Raji (cell line): Measurements from ENCODE around the gene MCM8.

Experiments used
- POLR2A ChIP-seq: IDR thresholded peaks from 2 replicates; pipeline ENCODE4 v1.6.1; 2011; ENCODE audit warnings: low read depth, low read length, control low read depth; ENCODE audit not compliant: insufficient read depth

The MCM8 gene

GRCh38 chr20:5933802-5934436, 16.5 kb upstream of the MCM8 start:
- no peak for TF ChIP-seq POLR2A

GRCh38 chr20:5935384-5935783, 15.1 kb upstream of the MCM8 start:
- TF ChIP-seq POLR2A, result no peak

DNA sequence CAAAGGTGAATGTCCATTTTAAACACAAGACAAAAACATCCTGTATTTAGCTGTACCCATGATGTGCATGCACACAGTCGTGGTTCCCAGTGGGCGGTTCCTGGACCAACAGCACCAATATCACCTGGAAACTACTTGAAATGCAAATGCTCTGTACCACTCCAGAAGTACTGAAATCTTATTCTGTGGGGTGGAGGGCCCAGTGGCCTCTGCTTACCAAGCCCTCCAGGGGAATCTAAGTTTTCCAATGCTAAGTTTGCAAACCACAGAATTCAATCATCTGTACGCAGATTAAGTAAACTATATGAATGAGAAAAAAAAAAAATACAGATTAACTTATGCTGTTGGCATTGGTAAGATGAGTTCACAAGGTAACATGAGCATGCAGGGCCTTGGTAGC, 14.2 kb upstream of the MCM8 start:
- no peak for TF ChIP-seq POLR2A

- no peak for TF ChIP-seq POLR2A
Measured at GRCh38 chr20:5938456-5939029, 11.9 kb upstream of the MCM8 start.

- no peak for TF ChIP-seq POLR2A
Measured at GRCh38 chr20:5945963-5946362, 4.5 kb upstream of the MCM8 start.

GRCh38 chr20:5947276-5947675, 3.2 kb upstream of the MCM8 start:
- no peak for TF ChIP-seq POLR2A

DNA sequence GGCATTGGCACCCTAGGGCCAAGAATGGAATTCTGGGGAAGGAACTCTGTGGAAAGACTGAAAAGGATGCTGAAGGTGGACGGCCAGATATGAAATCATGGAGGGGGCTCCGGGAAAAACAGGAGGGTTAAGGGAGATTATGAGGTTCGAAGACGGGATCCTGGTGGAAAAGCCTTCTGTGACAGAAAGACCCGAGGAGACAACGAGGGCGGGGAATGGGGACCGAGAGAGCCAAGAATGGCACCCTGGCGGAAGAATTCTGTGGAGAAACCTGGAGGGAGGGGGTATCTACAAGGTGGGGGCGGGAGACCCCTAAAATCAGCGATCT, 545 bp upstream of the MCM8 start:
- no peak for TF ChIP-seq POLR2A

GRCh38 chr20:5967469-5967868, 17.0 kb downstream of the MCM8 start:
- TF ChIP-seq POLR2A, result no peak

GRCh38 chr20:5968462-5968861, 18.0 kb downstream of the MCM8 start:
- TF ChIP-seq POLR2A, result no peak

GRCh38 chr20:5969348-5969935, 19.0 kb downstream of the MCM8 start:
- no peak for TF ChIP-seq POLR2A

- no peak for TF ChIP-seq POLR2A
Measured at GRCh38 chr20:5969940-5970339, 19.5 kb downstream of the MCM8 start.

DNA sequence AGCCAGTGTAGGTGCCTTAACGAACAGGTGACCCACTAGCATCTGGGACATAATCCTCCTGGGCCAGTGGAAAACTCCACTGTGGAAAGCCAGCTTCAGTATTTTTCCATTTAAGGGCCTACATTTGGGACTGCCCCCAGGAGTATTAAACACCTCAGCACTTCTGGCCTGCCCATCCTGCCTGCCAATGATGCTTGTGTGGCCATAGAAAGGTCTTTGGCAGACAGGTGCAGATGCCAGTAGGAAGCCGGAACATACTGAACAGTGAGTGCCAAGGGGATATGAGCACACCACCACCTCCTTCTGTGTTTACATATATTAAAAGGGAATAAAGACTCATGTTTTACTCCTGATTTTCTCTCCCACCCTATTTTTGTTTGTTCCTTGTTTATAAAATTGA, 19.9 kb downstream of the MCM8 start:
- no peak for TF ChIP-seq POLR2A

DNA sequence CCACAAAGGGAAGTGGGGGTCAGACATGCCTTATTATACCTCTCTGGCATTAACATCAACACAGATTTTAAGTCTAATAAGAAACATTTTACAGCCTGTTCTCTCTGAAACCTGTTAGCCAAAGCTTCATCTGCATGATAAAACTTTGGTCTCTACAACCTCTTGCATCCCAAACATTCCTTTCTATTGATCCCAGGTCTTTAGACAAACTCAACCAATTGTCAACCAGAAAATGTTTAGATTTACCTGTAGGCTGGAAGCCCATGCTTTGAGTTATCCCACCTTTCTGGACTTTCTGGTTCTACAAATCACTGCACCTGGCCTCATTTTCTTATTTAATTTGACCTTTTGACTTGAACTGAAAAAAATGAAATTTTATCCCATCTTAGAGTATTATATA, 20.8 kb downstream of the MCM8 start:
- TF ChIP-seq POLR2A, result no peak

- TF ChIP-seq POLR2A, result no peak
Measured at GRCh38 chr20:5973172-5973571, 22.7 kb downstream of the MCM8 start.

- TF ChIP-seq POLR2A, result no peak
Measured at GRCh38 chr20:5973971-5974370, 23.5 kb downstream of the MCM8 start.

DNA sequence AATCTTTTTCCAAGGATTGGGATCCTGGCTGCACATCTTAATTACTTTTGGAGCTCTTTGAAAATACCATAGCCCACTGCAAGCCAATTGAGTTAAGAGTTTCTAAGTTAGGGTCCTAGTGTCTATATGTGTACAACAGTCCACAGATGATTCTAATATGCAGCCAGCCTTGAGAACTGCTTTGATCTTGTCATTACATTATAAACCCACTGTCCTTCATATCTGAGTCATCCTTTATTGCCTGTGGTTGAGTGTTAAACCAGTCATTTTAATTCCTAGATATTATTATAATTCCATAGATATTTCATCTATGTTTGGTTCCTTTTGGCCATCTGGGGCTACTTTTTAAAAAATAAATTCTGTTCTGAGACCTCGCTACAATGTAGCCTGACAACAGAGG, 24.1 kb downstream of the MCM8 start:
- TF ChIP-seq POLR2A, result no peak

DNA sequence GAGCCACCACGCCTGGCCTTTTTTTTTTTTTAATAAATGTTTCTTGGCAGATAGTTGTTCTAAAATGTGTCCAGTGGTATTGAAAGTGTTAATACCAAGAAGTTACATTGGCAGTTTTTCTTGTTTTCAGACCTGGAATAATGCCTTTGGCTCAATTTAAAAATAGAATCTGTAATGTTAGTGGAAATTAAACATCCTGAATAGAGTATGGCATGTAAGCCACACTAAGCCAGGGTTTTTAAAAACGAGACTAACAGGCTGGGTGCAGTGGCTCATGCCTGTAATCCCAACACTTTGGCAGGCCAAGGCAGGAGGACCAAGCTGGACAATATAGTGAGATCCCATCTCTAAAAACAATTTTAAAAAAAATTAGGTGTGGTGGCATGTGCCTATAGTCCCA, 25.3 kb downstream of the MCM8 start:
- no peak for TF ChIP-seq POLR2A
